T-helper 9 cell (primary cell): ENCODE measurements around the gene OR51L1.
"Not testable (repeated sequence)": the region's sequence is repeated elsewhere in the genome, so short reads cannot be mapped to it uniquely, and the experiment has no call there.

Source experiments
- DNase-seq: peaks from one replicate; pipeline ENCODE4 v3.0.0-alpha.2; 2020
- total RNA-seq, 2 donors: gene quantifications; one replicate each; lab custom pipeline; 2026; lab: John Stamatoyannopoulos, UW

Gene OR51L1, protein sequence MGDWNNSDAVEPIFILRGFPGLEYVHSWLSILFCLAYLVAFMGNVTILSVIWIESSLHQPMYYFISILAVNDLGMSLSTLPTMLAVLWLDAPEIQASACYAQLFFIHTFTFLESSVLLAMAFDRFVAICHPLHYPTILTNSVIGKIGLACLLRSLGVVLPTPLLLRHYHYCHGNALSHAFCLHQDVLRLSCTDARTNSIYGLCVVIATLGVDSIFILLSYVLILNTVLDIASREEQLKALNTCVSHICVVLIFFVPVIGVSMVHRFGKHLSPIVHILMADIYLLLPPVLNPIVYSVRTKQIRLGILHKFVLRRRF
- 0 reads per million in 2 donors for total RNA-seq

DNA sequence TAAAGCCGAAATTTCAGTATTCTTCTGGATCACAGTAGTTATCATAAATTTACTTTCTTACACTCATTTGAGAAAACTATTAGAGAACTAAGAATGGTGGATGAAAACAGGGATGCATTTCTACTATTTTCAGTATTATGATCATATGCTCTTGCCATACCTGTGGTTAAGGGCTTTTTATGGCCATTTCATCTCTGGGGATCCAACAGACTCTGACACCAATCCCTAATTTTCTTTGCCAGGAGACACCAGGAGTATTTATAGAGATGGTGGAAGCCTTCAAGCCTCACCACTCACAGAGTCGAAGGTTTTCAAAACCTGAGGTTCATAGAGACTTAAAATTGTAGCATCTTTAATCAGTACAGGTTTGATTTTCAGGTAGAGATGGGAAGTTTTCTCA, at the start of gene OR51L1:
Gene OR51L1 (plus strand): TSS at position 301 of the 400 bp plus-strand sequence. CDS start 4,132 bp downstream, outside the sequence.
- no peak for DNase-seq

DNA sequence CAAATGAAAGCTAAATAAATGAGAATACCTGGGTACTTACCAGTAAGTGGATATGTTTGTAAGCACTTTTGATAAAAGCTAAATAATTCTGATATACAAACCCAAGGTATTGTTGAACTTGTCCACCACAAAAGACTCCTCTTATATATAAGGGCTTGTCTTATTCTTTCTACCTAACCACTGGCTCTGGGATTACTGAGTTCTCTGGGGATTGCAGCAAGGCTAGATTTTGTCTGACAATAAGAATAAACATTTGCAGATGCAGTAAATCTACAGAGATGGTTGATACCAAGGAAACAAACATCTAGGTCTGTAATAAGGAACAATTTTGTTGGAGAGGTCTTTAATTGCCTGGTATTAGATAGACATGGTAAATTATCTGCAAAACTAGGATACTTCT, 47.1 kb upstream of the OR51L1 start, which contains the start of gene OR51A4:
Gene OR51A4 (minus strand): TSS at position 101 of the 400 bp plus-strand sequence. CDS start 505 bp downstream, outside the sequence.
- no peak for DNase-seq

DNA sequence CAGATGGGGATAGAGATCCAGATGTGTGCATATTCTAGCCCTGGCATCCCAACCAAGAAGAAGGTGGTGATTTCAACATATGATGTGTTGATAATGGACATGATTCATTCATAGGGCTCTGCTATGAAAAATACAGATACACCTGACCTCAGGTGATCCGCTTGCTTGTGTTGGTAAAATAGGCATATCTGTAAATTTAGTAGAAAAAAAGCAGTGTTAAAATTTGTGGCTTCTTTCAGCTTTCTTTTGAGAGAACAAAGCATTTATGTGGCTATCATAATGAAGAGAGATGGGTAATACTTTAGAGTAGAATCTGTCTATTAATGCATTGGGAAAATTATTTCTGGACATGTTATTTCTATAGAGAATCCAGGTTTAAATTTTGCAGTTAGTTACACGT, 39.0 kb upstream of the OR51L1 start, which contains the start of gene OR51A2:
Gene OR51A2 (minus strand): TSS at position 101 of the 400 bp plus-strand sequence. CDS start 0 bp downstream, at position 101.
- DNase-seq = not testable (repeated sequence)

DNA sequence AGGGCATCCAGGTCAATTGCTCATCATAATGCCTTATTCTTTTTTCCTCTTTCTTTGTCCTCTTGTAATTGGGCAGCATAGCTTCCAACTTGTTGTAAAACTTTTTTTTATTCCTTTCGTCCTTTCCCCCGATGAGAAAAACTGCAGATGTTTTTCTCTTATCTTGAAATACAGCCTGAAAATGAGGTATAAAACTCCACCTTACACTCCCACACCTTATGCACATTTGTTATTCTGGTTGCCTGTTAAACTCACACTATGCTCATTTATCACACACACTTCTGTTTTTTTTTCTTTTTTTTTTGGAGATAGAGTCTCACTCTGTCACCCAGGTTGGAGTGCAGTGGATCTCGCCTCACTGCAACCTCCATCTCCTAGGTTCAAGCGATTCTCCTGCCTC, 37.3 kb upstream of the OR51L1 start:
- no peak for DNase-seq

DNA sequence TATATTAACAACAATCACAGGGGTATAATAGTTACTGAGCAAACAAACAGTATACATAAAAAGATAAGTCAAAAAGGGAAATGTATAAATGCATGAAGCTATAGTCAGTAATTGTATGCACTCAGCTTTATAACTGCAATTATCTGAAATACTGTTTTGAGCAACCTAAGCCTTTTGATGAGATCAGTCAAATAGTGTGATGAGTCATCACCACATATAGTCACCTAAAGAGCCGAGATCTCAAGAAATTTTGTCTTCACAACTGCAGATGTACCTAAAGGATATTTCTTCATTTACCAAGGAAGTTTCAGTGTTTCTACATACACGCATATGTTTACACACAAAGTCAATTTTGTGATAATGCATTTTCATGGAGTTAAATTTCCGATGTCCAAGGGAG, 33.8 kb upstream of the OR51L1 start:
- DNase-seq = no peak

DNA sequence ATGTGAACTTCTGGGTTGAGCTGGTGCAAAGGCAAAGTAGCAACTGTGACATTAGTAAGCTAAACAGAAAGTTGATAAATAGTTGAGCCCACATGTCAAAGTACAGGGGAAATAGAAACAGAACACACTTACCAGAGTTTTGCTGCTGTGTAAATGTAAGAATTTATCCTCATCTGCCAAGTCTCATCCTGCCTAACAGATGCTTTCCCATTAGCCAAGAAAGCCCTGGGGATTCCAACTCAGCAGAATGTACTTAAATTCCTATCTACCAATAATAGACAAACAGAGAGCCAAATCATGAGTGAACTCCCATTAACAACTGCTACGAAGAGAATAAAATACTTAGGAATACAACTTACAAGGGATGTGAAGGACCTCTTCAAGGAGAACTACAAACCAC, 31.8 kb upstream of the OR51L1 start:
- DNase-seq = no peak

DNA sequence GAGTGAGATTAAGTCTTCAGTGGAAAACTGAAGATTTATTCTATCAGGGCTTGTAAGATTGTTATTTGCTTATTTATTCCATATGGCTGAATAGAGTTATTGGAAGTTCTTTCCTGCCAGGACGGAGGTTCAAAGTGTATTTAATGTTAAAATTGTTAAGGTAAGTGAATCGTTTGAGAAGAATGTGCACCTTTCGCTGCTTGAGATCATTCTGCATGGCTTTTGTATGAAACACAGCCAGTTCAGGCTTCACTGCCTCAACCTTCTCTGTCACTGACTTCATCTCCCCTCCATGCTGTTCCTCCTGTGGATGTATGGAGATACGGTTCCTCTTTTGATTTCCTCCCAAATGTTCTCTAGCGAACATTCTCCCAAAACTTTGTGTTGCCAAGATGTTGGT, 19.2 kb upstream of the OR51L1 start:
- DNase-seq = no peak

DNA sequence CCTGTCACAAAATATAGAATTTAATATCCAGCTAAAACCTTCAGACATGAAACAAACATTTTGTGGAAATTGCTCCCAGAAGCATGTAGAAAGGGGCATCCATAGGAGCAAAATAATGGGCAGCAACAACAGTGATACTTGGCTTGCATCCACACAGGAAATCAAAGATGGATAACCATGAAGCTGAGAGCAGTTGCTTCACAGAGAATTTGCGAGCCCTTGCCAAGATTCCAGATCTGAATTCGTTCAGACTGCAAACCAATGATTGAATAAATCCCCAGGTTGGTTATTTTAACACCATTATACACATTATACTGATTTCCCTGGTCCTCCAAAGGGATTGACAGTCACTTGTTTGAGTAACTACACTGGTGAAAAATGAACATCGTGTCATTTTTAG, 15.6 kb upstream of the OR51L1 start:
- no peak for DNase-seq

DNA sequence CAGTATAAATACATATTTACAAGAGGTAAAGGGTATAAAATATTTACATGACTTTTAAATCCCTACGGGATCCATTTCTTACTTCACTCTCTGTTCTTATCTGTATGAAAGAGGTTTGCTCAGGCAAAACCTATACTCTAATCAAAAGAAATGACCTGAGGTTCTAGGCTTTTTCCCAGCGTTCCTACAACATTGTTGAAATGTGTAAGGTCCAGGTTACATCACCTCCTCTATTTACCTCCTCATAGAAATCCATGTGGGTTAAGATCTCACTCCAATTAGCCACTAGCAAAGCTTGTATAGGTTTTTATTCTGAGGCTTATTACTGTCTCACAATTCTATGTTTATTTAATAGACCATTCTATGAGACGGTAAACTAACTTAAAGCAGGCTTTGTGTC, 12.0 kb upstream of the OR51L1 start:
- DNase-seq = no peak

DNA sequence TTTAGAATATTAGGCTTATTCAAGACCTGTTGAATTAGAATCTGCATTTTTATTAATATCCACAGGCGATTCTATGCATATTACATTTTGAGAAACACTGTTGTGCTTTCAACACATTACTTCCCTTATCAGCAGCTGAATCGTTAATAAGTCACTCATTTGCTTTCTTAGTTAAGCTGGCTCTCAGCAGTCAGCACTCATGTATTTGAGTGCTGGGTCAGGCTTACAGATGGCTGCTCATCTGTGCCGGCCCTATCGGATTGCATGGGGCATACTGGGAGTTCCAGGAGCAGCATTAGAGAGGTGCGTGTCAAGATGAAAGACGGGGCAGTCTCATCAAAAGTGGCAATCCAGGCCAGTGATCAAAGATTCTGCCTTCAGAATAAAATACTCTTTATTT, 10.8 kb upstream of the OR51L1 start:
- DNase-seq = no peak

DNA sequence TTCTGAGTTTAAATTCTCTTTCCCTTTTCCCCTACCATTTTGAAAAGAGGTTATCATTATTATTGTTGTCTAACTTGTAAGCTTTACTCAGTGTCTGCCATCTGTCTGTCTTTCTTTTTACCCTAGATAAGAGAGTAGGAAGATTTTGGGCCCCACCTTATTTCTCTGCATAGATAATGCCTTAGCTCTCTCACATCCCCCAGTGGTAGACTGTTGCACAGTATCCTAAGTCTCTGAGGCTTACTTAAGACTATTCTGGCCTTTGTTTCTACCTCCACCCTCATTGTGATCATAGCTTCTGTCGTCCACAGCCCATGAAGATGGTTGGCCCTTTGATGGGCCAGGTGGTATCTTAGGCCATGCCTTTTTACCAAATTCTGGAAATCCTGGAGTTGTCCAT, 3.6 kb upstream of the OR51L1 start:
- DNase-seq = no peak

DNA sequence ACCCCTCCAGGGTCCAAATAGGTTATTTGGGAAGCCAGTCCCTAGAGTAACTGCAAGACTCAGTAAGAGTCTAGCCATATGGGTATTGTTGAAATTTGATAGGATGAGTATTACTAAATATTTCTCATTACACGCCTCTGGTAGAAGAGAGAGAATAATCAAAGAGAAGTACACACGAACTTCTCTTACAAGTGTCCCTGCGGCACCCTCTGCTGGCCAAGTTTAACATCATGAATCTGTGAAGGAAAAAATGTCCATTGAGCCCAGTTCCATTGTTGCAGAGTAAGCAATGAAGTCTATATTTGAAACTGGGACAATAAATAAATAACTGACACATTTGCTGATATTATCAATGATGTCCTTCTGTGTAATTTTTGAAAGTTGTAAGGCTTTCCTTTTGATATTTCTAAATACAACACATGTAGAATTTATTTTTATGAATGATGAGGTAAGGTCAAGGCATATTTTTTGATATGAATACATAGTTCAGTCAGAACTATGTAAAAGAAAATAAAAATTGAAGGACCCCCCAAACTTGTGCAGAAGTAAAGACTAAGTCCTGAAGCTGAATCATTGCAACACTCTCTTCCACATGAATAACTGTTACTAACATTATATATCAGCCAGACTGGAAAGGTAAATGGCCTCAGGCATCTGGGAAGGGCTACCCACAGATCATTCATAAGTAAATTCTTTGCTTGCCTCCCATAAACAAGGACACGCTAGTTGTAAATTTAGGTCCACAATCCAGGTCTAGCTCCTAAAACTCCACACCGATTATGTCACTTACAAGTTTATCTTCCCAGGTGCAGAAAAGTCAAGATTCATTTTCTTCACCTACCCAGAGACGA, 10.0 kb downstream of the OR51L1 start:
- no peak for DNase-seq

DNA sequence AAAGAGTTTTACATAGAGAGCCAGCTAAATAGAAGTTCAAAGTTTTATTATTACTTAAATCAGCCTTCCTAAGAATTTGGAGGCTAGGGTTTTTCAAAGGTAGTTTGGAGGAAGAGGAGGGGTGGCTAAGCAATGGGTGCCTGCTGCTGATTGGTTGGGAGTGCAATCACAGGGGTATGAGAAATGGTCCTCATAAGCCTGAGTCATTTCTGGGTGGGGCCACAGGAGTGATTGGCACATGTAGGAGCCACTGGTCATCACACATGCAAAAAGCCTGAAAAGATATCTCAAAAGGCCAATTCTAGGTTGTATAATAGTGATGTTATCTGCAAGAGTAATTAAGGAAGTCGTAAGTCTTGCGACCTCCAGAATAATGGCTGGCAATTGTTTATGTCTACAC, 12.9 kb downstream of the OR51L1 start:
- no peak for DNase-seq

DNA sequence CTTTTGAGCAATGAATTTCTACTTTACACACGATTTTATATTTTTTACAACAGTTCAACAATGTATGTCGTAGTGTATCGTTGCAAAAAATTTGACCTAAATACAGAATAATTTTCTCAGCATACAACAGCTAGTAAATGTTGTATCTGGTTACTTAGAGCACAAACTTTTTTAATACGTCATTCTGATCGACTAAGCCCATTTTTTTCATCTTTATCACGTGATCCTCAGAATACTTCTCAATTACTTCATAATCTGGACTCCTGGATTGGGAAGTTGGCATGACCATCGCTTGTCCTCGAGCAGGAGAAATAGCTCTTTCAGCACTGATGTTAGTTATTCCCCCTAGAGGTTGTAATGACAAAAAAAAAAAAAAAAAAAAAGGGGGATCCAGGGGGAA, 16.6 kb downstream of the OR51L1 start:
- no peak for DNase-seq

DNA sequence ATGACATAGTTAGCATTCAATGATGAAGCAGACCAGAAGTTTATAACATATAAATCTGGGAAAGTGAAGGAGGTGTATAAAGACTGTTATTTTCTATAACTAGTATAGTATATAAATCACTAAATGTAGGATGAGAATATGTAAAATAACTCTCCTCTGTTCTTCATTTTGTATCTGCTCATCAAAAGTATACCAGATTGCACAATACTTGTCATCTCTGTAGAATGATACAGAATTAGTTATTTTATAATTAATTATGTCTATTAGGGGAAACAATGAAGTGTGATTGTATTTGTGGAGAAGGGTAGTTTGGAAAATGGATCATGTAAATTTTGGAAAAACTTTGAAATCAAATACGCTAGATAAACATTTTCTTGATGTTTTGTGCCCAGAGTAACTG, 18.4 kb downstream of the OR51L1 start:
- no peak for DNase-seq

DNA sequence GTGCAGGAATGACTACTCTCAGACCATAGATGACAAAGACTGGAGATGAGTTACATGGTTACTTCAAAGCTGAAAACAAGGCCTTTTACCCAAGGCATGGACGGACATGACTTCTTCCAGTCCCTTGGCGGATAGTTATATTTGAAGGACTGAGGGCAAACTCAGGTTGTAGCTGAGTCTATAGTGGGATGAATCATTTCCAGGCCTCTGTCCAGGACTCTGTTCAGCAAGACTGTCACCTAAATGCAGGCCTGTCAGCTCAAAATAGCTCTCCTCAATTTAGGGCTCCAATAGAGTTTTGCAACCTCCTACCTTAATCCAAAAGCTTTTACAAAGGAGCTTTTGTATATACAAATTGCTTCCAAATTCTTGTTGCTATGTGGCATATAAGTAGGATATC, 27.3 kb downstream of the OR51L1 start:
- DNase-seq = no peak

DNA sequence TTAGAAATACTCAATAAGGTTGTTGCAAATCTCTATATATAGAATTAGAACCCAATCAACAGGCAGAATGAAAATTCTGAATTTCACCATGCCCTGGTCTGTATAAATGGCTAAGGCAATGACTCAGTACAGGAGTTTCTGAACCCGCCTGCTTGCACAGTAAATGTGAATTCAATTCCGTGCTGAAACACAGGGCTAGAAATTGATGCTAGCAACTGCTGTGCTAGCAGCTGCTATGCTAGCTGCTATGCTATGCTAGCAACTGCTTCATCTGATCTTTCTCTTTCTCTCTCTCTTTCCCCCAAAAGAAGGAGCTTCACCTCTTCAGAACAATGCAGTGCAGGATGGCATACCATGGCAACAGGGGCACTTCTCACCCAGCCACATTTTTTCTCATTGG, 42.0 kb downstream of the OR51L1 start:
- DNase-seq = no peak

DNA sequence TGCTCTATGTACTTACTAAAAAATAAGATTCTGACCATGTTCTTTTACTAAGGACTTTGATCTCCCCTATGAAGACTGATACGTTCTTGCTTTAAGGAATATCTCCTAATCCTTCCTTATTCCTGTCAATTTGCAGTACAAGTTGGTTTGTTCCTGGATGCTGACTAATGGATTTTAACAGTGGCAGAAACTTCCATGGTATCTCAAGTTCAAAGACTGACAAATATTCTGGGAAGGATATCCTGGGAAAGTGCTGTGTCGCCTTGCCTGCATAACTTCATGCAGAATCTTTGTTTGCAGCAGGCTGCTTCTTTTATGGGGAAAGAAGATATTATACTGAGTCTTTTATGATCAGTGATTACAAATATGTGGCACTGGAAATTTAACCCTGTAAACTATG, 43.3 kb downstream of the OR51L1 start:
- no peak for DNase-seq

DNA sequence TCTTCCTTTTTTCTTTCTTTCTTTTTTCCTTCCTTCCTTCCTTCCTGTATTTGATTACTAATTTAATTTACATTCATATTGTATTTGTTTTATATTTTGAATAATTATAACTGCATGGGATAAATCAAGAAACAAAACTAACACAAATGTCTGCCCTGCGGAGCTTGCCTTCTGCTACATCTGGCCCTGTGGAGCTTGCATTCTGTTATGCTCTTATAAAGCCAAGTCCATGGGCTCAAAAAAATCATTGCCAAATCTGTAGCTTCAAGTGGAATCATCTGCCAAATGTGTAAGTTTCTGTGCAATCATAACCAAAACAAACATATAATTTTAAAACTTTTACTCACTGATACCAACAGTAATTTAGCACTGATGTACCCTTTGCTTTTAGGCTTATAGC, 43.7 kb downstream of the OR51L1 start:
- no peak for DNase-seq

DNA sequence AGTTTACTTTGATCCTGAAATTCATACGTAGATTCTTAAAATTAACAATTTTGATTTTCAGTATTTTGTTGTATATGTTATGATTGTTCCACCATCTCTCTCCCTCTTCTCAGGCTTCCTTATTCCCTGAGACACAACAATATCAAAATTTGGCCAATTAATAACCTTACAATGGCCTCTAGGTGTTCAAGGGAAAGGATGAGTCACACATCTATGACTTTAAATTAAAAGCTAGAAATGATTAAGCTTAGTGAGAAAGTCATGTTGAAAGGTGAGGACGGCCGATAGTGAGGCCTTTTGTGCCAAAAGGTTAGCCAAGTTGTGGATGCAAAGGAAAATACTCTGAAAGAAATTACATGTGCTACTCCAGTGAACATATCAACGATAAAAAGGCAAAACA, 46.2 kb downstream of the OR51L1 start:
- no peak for DNase-seq

DNA sequence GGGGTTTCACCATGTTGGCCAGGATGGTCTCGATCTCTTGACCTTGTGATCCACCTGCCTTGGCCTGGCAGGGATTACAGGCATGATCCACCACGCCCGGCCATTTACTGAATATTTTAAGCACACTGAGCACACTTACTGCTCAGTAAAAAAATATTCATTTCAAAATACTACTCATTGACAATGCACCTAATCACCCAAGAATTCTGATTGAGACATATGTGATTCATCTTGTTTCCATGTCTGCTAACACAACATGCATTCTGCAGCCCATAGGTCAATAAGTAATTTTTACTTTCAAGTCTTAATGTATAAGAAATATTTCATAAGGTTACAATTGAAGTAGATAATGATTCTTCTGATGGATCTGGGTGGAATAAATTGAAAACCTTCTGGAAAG, 47.4 kb downstream of the OR51L1 start:
- no peak for DNase-seq

DNA sequence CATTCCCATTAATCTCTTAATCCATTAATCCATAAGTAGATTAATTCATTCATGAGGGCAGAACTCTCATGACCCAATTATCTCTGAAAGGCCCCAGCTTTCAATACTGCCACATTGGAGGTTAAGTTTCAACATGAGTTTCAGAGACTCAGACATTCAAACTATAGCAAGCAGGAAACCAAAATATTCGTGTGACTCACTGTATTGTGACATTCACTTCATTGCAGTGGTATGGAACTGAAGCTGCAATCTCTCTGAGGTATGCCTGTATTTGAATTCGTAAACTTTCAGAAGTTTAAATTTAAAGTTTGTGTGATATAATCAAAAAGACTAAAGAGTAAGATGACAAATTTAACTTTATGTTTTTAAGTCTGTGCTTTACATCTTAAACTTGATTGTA, 48.7 kb downstream of the OR51L1 start:
- no peak for DNase-seq

DNA sequence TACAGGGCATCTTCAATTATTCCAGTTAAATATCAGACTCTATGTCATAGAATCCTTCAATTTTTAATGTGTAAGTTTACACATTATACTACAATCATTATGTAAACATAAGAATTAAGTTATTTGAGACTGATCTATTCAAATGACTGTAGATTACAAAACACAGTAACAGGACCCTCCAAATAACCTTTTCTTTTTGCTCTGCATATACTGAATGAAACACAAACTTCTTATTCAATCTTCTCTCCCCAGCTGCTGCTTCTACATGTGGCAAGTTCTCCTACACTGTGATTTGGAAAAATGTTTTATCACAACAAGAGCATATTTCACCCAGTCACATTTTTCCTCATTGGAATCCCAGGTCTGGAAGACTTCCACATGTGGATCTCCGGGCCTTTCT, 51.6 kb downstream of the OR51L1 start, which contains the start of gene OR52J3:
Gene OR52J3 (plus strand): TSS at position 301 of the 400 bp plus-strand sequence. CDS start 0 bp downstream, at position 301.
- DNase-seq = no peak
